CD4-positive, alpha-beta T cell (primary cell): ENCODE measurements around the gene ZNF506. TPM values are rescaled to one million over a fixed set of nuclear protein-coding genes. Genes with fewer than 3 reads are reported as not detected.
"Not testable (repeated sequence)": the region's sequence is repeated elsewhere in the genome, so short reads cannot be mapped to it uniquely, and the experiment has no call there.

Experiments used
- ATAC-seq: fragments of 200-7000 bp; cut with Tn5 transposase; one replicate; pipeline ENCODE4 v1.10.0; 2022; ENCODE audit warnings: mild to moderate bottlenecking; ENCODE audit not compliant: poor library complexity
- CTCF ChIA-PET: fragments of 350-600 bp; sonication (Branson Sonifier 250); formaldehyde crosslinking; loops from one replicate; lab custom pipeline; 2021; ENCODE audit warnings: antibody characterized with exemption, inconsistent platforms; lab: Charles Lee
- POLR2A ChIA-PET: fragments of 350-600 bp; sonication (Branson Sonifier 250); formaldehyde crosslinking; loops from one replicate; lab custom pipeline; 2021; ENCODE audit warnings: antibody characterized with exemption, inconsistent platforms; lab: Charles Lee
- DNase-seq, 14 experiments: peaks; one replicate each; pipeline ENCODE4 v3.0.0-alpha.2; 2013 to 2020; ENCODE audit warnings: mixed read lengths in 2 of 14
- H3K27ac ChIP-seq, 2 donors: one replicate each; pipeline versions ENCODE4 v1.5.1 to v1.7.0; 2013; ENCODE audit warnings: low read length in 2 of 2, low read depth in 1 of 2, mild to moderate bottlenecking in 1 of 2
- H3K27me3 ChIP-seq, 2 experiments: 1 replicate in 1 of 2; 2 replicates in 1 of 2; pipeline versions ENCODE4 v1.6.1 to v1.7.0; 2013; ENCODE audit warnings: low read length in 2 of 2, control low read depth in 1 of 2, mild to moderate bottlenecking in 1 of 2, moderate library complexity in 1 of 2; ENCODE audit not compliant: insufficient read depth in 2 of 2, control insufficient read depth in 1 of 2
- H3K36me3 ChIP-seq: one replicate; pipeline ENCODE4 v1.6.1; 2013; ENCODE audit warnings: low read length, control low read depth; ENCODE audit not compliant: insufficient read depth
- H3K4me1 ChIP-seq: one replicate; pipeline ENCODE4 v1.6.1; 2013; ENCODE audit warnings: low read length, control low read depth; ENCODE audit not compliant: insufficient read depth
- H3K4me3 ChIP-seq: one replicate; pipeline ENCODE4 v1.5.1; 2013; ENCODE audit warnings: mild to moderate bottlenecking, low read length, moderate library complexity
- H3K9me3 ChIP-seq, 2 experiments: 1 replicate in 1 of 2; 2 replicates in 1 of 2; pipeline versions ENCODE4 v1.6.1 to v1.7.0; 2013; ENCODE audit warnings: low read length in 2 of 2, mild to moderate bottlenecking in 2 of 2, control low read depth in 1 of 2, moderate library complexity in 1 of 2; ENCODE audit not compliant: control insufficient read depth in 1 of 2, insufficient read depth in 1 of 2
- H3K27ac Mint-ChIP-seq: one replicate; pipeline ENCODE4 v1.8.0; 2020; ENCODE audit warnings: mixed read lengths
- H3K27me3 Mint-ChIP-seq: one replicate; pipeline ENCODE4 v1.8.0; 2021; ENCODE audit warnings: mixed read lengths
- H3K36me3 Mint-ChIP-seq: one replicate; pipeline ENCODE4 v1.8.0; 2021; ENCODE audit warnings: low read depth, mixed read lengths
- H3K4me1 Mint-ChIP-seq: one replicate; pipeline ENCODE4 v1.8.0; 2021; ENCODE audit warnings: low read depth, mixed read lengths
- H3K4me3 Mint-ChIP-seq: one replicate; pipeline ENCODE4 v1.8.0; 2020; ENCODE audit warnings: mild to moderate bottlenecking, mixed read lengths
- H3K9me3 Mint-ChIP-seq: one replicate; pipeline ENCODE4 v1.8.0; 2020; ENCODE audit warnings: mixed read lengths
- intact Hi-C, 2 experiments: fragments of 100-400 bp; cut with DNase I in 1 of 2; cut with micrococcal nuclease in 1 of 2; formaldehyde crosslinking; loops; one replicate each; pipeline versions ENCODE4 v1.15.1 to v1.9.0; 2023 to 2025; cut with DNase I, micrococcal nuclease
- total RNA-seq, 174 experiments: library from RNA in 2 of 174; stranded (reverse) in 2 of 174; gene quantifications; one replicate each; pipeline ENCODE4 v1.2.3 and lab custom pipeline; 2021 to 2026
- TF ChIP-seq, protein P1 (sequence below): fragments of 200-600 bp; IDR thresholded peaks from one replicate; pipeline ENCODE4 v1.8.0; 2022; ENCODE audit warnings: antibody characterized with exemption, mild to moderate bottlenecking

The ZNF506 gene
- total RNA-seq, 2 experiments from 2014 or later: 48.0 to 50.7 TPM

DNA sequence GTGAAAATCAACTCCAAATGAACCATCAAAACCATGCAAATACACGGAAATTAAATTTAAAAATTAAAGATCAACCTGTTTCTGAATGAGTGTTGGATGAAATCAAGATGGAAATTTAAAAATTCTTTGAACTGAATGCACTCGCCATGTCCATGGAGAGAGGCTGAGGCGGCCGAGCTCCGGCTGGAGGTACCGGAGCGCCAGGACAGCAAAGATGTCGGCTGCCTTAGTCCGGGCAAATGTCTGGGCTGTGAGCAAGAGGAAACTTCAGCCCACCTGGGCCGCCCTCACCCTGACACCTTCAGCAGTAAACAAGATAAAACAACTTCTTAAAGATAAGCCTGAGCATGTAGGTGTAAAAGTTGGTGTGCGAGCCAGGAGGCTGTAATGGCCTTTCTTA lies 5.3 kb upstream of the ZNF506 start:
- peaks cover 59% of the 10 kb centered on the region for H3K36me3 Mint-ChIP-seq
- peaks cover 20% of the 10 kb centered on the region for H3K9me3 Mint-ChIP-seq
- no peak overlapping the region for H3K4me3 Mint-ChIP-seq
- Histone ChIP-seq H3K4me1 (peaks cover 3% of the 10 kb centered on the region), H3K9me3 (peaks cover 37 to 46% of the 10 kb centered on the region in 2 experiments), H3K36me3 (no peaks in the 10 kb centered on the region), H3K4me3 (no peak overlapping the region), H3K27ac (no peak overlapping the region), H3K27me3 (no peaks in the 10 kb centered on the region)
- intact Hi-C loops: no loop called here
- TF ChIP-seq, protein P1, sequence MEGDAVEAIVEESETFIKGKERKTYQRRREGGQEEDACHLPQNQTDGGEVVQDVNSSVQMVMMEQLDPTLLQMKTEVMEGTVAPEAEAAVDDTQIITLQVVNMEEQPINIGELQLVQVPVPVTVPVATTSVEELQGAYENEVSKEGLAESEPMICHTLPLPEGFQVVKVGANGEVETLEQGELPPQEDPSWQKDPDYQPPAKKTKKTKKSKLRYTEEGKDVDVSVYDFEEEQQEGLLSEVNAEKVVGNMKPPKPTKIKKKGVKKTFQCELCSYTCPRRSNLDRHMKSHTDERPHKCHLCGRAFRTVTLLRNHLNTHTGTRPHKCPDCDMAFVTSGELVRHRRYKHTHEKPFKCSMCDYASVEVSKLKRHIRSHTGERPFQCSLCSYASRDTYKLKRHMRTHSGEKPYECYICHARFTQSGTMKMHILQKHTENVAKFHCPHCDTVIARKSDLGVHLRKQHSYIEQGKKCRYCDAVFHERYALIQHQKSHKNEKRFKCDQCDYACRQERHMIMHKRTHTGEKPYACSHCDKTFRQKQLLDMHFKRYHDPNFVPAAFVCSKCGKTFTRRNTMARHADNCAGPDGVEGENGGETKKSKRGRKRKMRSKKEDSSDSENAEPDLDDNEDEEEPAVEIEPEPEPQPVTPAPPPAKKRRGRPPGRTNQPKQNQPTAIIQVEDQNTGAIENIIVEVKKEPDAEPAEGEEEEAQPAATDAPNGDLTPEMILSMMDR: no peak
- CTCF ChIA-PET: no interaction called here
- no peak for ATAC-seq
- DNase-seq: no peak
- no peak overlapping the region for H3K27ac Mint-ChIP-seq
- POLR2A ChIA-PET: no interaction called here
- H3K27me3 Mint-ChIP-seq: no peaks in the 10 kb centered on the region
- no peaks in the 10 kb centered on the region for H3K4me1 Mint-ChIP-seq

DNA sequence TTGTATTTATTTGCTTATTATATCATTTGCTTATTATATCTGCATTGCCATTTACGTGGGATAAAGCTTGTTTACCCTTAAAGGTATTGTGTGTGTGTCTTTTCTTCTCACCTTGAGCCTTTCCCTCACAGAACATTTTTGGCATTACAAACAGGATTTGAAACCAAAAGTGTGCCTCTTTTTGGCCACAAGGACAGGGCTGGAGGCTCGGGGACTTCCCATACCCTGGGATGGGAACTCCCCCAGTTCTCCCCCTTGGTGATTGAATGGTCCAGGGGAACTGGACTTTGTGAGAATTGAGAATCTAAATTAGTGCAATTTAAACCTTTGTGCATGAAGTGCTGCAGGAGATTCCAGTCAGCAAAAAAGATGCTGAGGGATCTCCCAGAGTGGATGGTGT lies 2.4 kb upstream of the ZNF506 start:
- H3K4me1 ChIP-seq: peaks cover 25% of the 10 kb centered on the region
- TF ChIP-seq, protein P1: no peak
- ATAC-seq: no peak
- H3K9me3 ChIP-seq: peaks cover 13 to 22% of the 10 kb centered on the region in 2 experiments
- no peaks in the 10 kb centered on the region for H3K27me3 ChIP-seq
- H3K36me3 ChIP-seq: peaks cover 8% of the 10 kb centered on the region
- ChIA-PET POLR2A (interaction anchor here (1.1 to 4.4 kb wide), 3 partner anchors 42 to 91 kb away, joined by 3 to 70 read pairs (median 4); partner anchors contain the start of genes ZNF14, ZNF253 and ZNF93), CTCF (no interaction called here)
- Mint-ChIP-seq H3K27me3 (no peaks in the 10 kb centered on the region), H3K27ac (no peak overlapping the region), H3K36me3 (peaks cover 64% of the 10 kb centered on the region), H3K4me3 (no peak overlapping the region), H3K9me3 (peaks cover 9% of the 10 kb centered on the region), H3K4me1 (peaks cover 25% of the 10 kb centered on the region)
- H3K4me3 ChIP-seq: no peak overlapping the region
- no peak for DNase-seq
- intact Hi-C loops: loop anchor here (5.0 kb wide), 4 partner anchors 47 to 162 kb away; partner anchors contain the start of genes ATP13A1 (in 1 of the 2) and ZNF14 (in 1 of the 2)
- H3K27ac ChIP-seq: no peak overlapping the region

DNA sequence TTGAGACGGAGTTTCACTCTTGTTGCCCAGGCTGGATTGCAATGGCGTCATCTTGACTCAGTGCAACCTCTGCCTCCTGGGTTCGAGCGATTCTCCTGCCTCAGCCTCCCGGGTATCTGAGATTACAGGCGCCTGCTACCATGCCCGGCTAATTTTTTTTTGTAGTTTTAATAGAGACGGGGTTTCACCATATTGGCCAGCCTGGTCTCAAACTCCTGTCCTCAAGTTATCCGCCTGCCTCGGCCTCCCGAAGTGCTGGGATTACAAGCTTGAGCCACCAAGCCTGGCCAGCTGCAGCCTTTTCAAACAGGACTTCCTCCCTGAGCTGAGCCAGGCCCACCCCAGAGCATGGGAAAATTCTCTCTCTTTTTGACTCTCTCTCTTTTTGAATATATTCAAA lies 426 bp upstream of the ZNF506 start:
- peaks cover 13% of the 10 kb centered on the region for H3K36me3 ChIP-seq
- peak overlapping the region; percentile 62 for H3K4me3 ChIP-seq
- intact Hi-C loops: loop anchor here (1.0 to 5.0 kb wide), 9 partner anchors 43 to 160 kb away; partner anchors contain the start of genes ATP13A1 (in 1 of the 2), ZNF101 (in 1 of the 2), ZNF14 (in 1 of the 2) and ZNF253 (in 1 of the 2)
- CTCF ChIA-PET: interaction anchor here (0.6 to 2.1 kb wide), 2 partner anchors 46 to 54 kb away, joined by 3 to 6 read pairs; no protein-coding TSS in a partner anchor
- peaks cover 40% of the 10 kb centered on the region for H3K4me1 ChIP-seq
- H3K9me3 ChIP-seq: peaks cover 7 to 14% of the 10 kb centered on the region in 2 experiments
- Mint-ChIP-seq H3K27ac (peak overlapping the region; percentile 86), H3K4me1 (peaks cover 42% of the 10 kb centered on the region), H3K36me3 (peaks cover 64% of the 10 kb centered on the region), H3K4me3 (peak overlapping the region; percentile 99)
- not testable (repeated sequence) for H3K9me3 Mint-ChIP-seq, H3K27me3 ChIP-seq, H3K27me3 Mint-ChIP-seq, ATAC-seq
- H3K27ac ChIP-seq: peak overlapping the region; percentile 97
- peak in 4 of 14 experiments; percentile 1 to 29 (median 20) for DNase-seq
- POLR2A ChIA-PET: interaction anchor here (0.6 to 4.4 kb wide), 44 partner anchors 11 to 1946 kb away, joined by 3 to 160 read pairs (median 6); partner anchors contain the start of genes ATP13A1, BORCS8, GMIP and NDUFA13
